Astrocyte of the cerebellum (primary cell): ENCODE measurements around the gene ACR.

ENCODE experiments used
- DNase-seq: peaks from one replicate; pipeline ENCODE4 v3.0.0-alpha.2; 2011; ENCODE audit warnings: low read depth
- H3K4me3 ChIP-seq: 2 replicates; pipeline ENCODE4 v1.5.1; 2011; ENCODE audit warnings: mild to moderate bottlenecking, low read depth, low read length, moderate library complexity
- in situ Hi-C: cut with HindIII; loops from 2 replicates; pipeline ENCODE4 v1.10.0; 2017; ENCODE audit warnings: low sequenced_read_pairs
- TF ChIP-seq, protein P1 (sequence below): IDR thresholded peaks from 2 replicates; pipeline ENCODE4 v1.5.1; 2012; ENCODE audit warnings: low read length, low read depth, moderate library complexity, mild to moderate bottlenecking; ENCODE audit errors: missing control alignments

ACR gene

DNA sequence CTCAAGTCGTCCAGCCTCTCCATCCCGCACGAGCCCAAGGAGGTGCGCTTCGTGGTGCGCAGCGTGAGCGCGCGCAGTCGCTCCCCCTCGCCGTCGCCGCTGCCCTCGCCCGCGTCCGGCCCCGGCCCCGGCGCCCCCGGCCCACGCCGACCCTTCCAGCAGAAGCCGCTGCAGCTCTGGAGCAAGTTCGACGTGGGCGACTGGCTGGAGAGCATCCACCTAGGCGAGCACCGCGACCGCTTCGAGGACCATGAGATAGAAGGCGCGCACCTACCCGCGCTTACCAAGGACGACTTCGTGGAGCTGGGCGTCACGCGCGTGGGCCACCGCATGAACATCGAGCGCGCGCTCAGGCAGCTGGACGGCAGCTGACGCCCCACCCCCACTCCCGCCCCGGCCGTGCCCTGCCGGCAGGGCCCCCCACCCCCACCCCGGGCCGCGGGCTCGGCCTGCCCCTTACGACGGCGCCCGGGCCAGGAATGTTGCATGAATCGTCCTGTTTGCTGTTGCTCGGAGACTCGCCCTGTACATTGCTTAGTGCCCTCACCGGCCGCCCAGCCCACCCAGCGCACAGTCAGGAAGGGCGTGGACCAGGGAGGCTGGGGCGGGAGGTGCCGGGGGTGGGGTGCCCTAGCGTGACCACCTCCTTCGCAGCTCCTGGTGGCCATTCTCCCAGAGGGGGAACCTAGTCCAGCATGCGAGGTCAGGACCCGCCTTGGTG lies 6.9 kb upstream of the ACR start:
- TF ChIP-seq, protein P1, sequence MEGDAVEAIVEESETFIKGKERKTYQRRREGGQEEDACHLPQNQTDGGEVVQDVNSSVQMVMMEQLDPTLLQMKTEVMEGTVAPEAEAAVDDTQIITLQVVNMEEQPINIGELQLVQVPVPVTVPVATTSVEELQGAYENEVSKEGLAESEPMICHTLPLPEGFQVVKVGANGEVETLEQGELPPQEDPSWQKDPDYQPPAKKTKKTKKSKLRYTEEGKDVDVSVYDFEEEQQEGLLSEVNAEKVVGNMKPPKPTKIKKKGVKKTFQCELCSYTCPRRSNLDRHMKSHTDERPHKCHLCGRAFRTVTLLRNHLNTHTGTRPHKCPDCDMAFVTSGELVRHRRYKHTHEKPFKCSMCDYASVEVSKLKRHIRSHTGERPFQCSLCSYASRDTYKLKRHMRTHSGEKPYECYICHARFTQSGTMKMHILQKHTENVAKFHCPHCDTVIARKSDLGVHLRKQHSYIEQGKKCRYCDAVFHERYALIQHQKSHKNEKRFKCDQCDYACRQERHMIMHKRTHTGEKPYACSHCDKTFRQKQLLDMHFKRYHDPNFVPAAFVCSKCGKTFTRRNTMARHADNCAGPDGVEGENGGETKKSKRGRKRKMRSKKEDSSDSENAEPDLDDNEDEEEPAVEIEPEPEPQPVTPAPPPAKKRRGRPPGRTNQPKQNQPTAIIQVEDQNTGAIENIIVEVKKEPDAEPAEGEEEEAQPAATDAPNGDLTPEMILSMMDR, result no peak
- no peak overlapping the region for H3K4me3 ChIP-seq
- in situ Hi-C loops, result no loop called here
- DNase-seq, result no peak

DNA sequence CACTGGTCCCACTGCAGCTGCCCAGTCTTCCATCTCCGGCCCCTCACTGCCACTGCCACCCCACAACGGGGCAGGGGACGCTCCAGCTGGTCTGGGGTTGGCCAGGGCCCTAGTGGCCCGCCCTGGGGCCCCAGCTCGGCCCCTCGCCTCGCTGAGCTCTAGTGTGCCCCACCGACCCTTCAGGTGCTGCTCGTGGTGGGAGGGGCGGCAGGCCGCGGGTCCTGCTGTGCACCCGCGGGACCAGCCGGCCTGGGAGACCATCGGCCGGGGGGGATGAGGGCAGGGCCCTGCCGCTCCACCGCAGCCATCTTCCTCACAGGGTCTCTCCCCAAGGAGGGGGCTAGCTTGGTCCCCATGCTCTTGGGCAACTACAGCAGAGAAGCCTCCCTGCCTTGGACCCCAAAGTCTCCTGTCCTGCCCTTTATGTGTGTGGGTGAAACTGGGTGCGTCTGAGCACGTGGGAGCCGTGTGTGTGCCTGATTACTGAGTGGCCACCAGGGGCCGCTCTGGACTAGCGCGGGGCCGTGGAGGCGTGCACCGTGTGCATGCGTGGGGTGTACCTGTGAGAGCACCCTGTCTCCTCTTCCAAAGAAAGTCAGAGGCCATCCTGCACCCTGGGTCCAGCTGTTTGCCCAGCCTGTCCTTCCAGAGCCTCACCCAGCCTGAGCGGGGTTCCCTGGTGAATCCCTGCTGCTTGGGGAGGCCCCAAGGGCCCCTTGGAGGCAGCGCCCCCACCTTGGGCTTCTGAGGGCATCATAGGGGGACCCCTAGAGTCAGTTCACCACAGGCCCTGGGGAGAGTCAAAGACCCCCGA lies 6.0 kb upstream of the ACR start:
- in situ Hi-C loops, result no loop called here
- H3K4me3 ChIP-seq, result no peak overlapping the region
- DNase-seq, result no peak
- TF ChIP-seq, protein P1, result peak; percentile 82

DNA sequence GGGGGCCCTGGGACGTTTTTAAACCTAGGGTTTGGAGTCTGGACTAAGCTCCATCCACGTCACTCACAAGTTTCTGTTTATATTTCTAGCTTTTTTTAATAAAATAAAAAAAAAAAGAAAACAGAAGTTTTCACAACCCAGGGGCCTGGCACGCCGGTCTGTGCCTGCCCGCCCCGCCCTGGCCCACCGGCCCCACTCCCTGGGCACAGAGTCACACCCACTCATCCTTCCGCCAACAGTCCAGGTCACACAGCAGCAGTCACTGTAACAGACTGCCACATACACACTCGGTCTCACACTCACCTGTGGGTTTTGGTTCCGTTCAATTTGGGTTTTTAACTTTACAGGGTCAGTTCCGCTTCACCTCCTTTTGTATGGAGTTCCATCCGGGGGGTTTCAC lies 5.3 kb upstream of the ACR start:
- in situ Hi-C loops, result no loop called here
- DNase-seq, result no peak
- H3K4me3 ChIP-seq, result no peak overlapping the region
- TF ChIP-seq, protein P1, result no peak

DNA sequence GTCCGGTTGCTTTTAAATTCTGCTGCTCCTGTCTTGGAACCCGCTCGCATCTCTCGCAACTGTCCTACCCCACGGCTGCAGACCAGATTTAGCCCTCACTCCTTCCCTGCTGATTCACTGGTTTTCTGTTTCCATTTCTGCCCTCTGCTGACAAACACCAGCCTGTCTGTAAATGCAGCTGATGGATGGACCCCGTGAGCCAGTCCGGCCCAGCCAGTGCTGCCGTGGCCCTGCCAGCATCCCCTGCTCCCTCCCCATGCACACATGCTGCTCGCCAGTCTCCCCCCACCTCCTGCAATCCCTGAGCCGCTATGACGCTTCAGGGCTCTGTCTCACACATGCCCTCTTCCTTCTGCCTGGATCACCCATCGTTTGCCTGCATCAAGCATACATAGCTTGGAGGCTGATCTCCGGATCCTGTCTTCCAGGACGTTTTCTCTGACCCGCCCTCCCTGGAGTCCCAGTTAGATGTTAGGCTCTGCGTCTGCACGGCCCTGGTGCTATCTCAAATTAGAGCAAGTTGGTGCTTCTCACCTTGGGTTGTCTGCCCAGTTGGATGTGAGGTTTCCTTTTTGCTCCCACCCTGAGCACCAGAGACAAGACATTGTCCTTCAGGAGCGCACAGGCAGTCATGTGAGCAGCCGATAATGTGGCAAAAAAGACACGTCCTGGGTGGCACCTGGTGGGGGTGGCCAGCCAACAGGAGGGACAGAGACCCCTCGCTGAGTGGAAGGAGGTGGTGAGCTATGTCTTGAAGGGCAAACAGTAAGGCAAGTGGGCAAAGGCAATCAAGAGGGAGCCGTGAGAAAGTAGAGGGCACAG lies 4.3 kb upstream of the ACR start:
- TF ChIP-seq, protein P1, result no peak
- DNase-seq, result no peak
- H3K4me3 ChIP-seq, result no peak overlapping the region
- in situ Hi-C loops, result no loop called here

DNA sequence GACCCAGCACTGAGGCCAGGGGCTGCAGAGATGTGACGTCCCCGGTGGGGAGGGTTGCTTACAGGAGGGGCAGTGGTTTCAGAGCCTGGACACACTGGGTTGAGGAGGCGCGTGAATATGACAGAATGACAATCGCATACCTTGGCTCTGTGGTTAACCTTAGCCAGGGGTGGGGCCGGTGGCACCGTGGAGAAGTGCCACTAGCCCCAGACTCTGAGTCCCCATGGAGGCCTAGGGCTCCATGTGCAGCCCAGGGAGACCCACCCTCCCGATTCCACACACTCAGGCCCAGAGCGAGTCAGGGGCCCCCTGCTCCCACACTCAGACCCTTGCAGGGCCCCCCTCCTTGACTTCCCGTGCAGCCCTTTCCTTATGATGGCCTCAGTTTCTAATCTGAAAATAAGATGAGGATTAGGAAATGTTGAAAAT lies 3.6 kb upstream of the ACR start:
- TF ChIP-seq, protein P1, result no peak
- H3K4me3 ChIP-seq, result no peak overlapping the region
- in situ Hi-C loops, result no loop called here
- DNase-seq, result no peak
